Spleen (tissue), 13 donors: ENCODE results near the gene CWC22. TPM values are rescaled to one million over a fixed set of nuclear protein-coding genes. Genes with fewer than 3 reads are reported as not detected.
"Not testable (repeated sequence)": the region's sequence is repeated elsewhere in the genome, so short reads cannot be mapped to it uniquely, and the experiment has no call there.

Experiments used
- DNase-seq: peaks from one replicate; pipeline ENCODE4 v3.0.0-alpha.2; 2020
- H3K27ac ChIP-seq, 8 donors: fragments of 200-600 bp; sonication (generic) in 7 of 8; 1 replicate in 4 of 8; 2 replicates in 4 of 8; pipeline versions ENCODE4 v1.5.0 to v1.8.0; 2016 to 2021; ENCODE audit warnings: inconsistent platforms in 4 of 8, mild to moderate bottlenecking in 4 of 8, moderate library complexity in 1 of 8
- H3K27me3 ChIP-seq, 7 donors: fragments of 200-600 bp; sonication (generic) in 6 of 7; replicated peaks in 1 of 7; 1 replicate in 4 of 7; 2 replicates in 3 of 7; pipeline versions ENCODE4 v1.5.0 to v1.8.0; 2016 to 2021; ENCODE audit warnings: inconsistent platforms in 3 of 7, mild to moderate bottlenecking in 1 of 7
- H3K36me3 ChIP-seq, 6 donors: fragments of 200-600 bp; sonication (generic) in 5 of 6; 1 replicate in 4 of 6; 2 replicates in 2 of 6; pipeline versions ENCODE4 v1.5.0 to v1.8.0; 2016 to 2021; ENCODE audit warnings: inconsistent platforms in 2 of 6
- H3K4me1 ChIP-seq, 6 donors: fragments of 200-600 bp; sonication (generic) in 5 of 6; 1 replicate in 3 of 6; 2 replicates in 3 of 6; pipeline versions ENCODE4 v1.5.0 to v1.8.0; 2016 to 2021; ENCODE audit warnings: inconsistent platforms in 3 of 6
- H3K4me3 ChIP-seq, 8 donors: fragments of 200-600 bp; sonication (generic) in 7 of 8; 1 replicate in 4 of 8; 2 replicates in 4 of 8; pipeline versions ENCODE4 v1.5.0 to v1.8.0; 2016 to 2021; ENCODE audit warnings: inconsistent platforms in 4 of 8, mild to moderate bottlenecking in 4 of 8, moderate library complexity in 2 of 8
- H3K9me3 ChIP-seq, 8 donors: fragments of 200-600 bp; sonication (generic) in 7 of 8; 1 replicate in 4 of 8; 2 replicates in 4 of 8; pipeline versions ENCODE4 v1.5.0 to v1.8.0; 2016 to 2021; ENCODE audit warnings: inconsistent platforms in 4 of 8
- POLR2A ChIP-seq, 3 donors: fragments of 450-650 bp; IDR thresholded peaks; one replicate each; pipeline ENCODE4 v1.5.1; 2017; ENCODE audit warnings: antibody characterized with exemption in 3 of 3, mild to moderate bottlenecking in 1 of 3
- POLR2AphosphoS5 ChIP-seq, 3 donors: sonication (generic); formaldehyde crosslinking; IDR thresholded peaks; one replicate each; pipeline ENCODE4 v1.5.1; 2017; ENCODE audit warnings: antibody characterized with exemption in 3 of 3
- WGBS, 5 donors: extraction: QIAGEN DNeasy Blood & Tissue Kit in 3 of 5; methylation state at CpG; one replicate each; pipeline versions ENCODE4 v1.1.5 to v1.1.7; 2013 to 2018; 5-methylcytosine and 5-hydroxymethylcytosine counted together
- intact Hi-C: fragments of 100-400 bp; cut with DNase I; formaldehyde crosslinking; loops from one replicate; pipeline ENCODE4 v1.15.0; 2023; ENCODE audit warnings: low total_unique reads
- long read RNA-seq, 2 donors: transcript quantifications; one replicate each; lab custom pipeline, GENCODE V29; 2026
- polyA plus RNA-seq, 3 donors: library from polyadenylated mRNA; stranded (reverse); fragments of 200-250 nt; gene quantifications; one replicate each; pipeline ENCODE4 v1.2.1, GENCODE V29; 2013
- total RNA-seq, 7 donors: library from RNA; depleted of rRNA in 3 of 7; stranded (reverse); fragments of >200 nt in 3 of 7; fragmentation: NEBNext Ultra II Directional in 4 of 7; extraction: Animal tissue kit (Norgen Biotek cat#: 25700) in 4 of 7; gene quantifications; one replicate each; pipeline versions ENCODE4 v1.1.0 to v1.2.1, GENCODE V29; 2016 to 2021
- TF ChIP-seq, protein P1 (sequence below), 11 experiments: fragments of 200-600 bp in 7 of 11; fragments of 450-650 bp in 4 of 11; sonication (generic) in 4 of 11; IDR thresholded peaks in 8 of 11; conservative IDR thresholded peaks in 3 of 11; 1 replicate in 7 of 11; 2 replicates in 4 of 11; pipeline versions ENCODE4 v1.4.0 to v1.8.0; 2016 to 2021; ENCODE audit warnings: antibody characterized with exemption in 11 of 11, inconsistent platforms in 4 of 11, mild to moderate bottlenecking in 1 of 11
- donor health status: healthy with polysubstance abuse.
- donor health status: DM: no; HTN: no; CAD: no; lungs with moderate emphysema.
- donor health status: DM: no; HTN: no; CAD: no.
- donor health status: Bipolar disorder and iron deficiency.
- donor health status: healthy.
- donor health status: DM: no; HTN: no; CAD: no.
- donor health status: DM: yes; HTN: yes; CAD: no.

CWC22 gene
- total RNA-seq (10 to 100 TPM; 19.8 to 31.7 (median 23.6) TPM), polyA plus RNA-seq (10 to 100 TPM in 2 of 3 donors, 1 to 10 TPM in 1; 9.6 to 11.8 (median 11.1) TPM)
- long read RNA-seq, donor 1, partial matches to known transcripts, result 21 of 22 reads
- long read RNA-seq, donor 1, other reads (novel, unspliced or antisense), result 0 of 22 reads
- long read RNA-seq, donor 2, partial matches to known transcripts, result 6 of 10 reads
- long read RNA-seq, donor 2, other reads (novel, unspliced or antisense), result 0 of 10 reads

DNA sequence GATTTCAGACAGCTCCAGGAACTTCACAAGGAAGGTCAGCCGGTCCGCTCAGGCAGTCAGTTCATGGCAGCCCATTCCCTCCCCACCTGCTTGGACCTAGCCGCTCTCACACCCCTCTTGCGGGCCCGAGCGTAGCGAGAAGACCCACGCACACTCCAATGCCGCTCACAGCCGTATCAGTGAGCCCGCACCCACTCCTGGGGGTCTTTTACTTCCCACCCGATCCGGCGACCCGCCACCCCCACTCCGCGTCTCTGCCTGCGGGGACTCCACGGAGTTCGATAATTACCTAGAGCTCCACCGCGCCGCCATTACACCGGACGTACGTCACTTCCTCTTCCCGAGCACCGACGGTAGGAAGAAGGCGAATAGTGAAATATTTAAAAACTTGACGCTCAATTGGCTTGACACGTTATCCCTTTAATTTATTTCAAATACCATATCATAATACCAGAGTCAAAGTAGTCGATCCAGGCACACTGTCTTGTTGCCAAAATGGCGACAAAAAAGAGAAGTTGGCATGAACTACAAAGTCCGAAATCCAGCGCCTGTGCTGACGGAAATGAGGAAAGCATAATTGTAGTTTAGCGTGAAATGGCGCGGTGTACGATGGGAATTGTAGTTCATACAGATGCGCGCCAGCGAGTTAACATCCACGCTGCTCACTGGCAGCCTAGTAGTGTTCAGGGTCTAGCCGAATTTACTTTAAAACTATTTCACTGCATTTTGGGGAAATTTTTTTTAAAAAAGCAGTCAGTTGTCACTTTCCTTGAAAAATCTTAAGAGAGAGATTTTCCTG lies at the start of gene CWC22:
Gene CWC22 (minus strand): TSS at position 517 of the 799 bp plus-strand sequence. CDS start 13,956 bp downstream, outside the sequence.
- H3K4me3 ChIP-seq, result peak within 1 kb of the TSS; percentile 48 to 96 (median 79)
- H3K4me1 ChIP-seq, result peaks cover 12 to 54% (median 43%) of the 10 kb centered on the region in 6 donors
- H3K9me3 ChIP-seq, result no peaks in the 10 kb centered on the region
- intact Hi-C loops, result no loop called here
- peaks cover 0 to 8% (median 0%) of the 10 kb centered on the region in 6 donors for H3K36me3 ChIP-seq
- DNase-seq, result peak; percentile 96
- 0% methylated on average over 46 of the region's 46 CpGs for WGBS, 5 donors
- peak; percentile 80 to 86 (median 85) for TF ChIP-seq POLR2AphosphoS5 (IDR thresholded peaks at IDR 0.05)
- TF ChIP-seq, protein P1, sequence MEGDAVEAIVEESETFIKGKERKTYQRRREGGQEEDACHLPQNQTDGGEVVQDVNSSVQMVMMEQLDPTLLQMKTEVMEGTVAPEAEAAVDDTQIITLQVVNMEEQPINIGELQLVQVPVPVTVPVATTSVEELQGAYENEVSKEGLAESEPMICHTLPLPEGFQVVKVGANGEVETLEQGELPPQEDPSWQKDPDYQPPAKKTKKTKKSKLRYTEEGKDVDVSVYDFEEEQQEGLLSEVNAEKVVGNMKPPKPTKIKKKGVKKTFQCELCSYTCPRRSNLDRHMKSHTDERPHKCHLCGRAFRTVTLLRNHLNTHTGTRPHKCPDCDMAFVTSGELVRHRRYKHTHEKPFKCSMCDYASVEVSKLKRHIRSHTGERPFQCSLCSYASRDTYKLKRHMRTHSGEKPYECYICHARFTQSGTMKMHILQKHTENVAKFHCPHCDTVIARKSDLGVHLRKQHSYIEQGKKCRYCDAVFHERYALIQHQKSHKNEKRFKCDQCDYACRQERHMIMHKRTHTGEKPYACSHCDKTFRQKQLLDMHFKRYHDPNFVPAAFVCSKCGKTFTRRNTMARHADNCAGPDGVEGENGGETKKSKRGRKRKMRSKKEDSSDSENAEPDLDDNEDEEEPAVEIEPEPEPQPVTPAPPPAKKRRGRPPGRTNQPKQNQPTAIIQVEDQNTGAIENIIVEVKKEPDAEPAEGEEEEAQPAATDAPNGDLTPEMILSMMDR (IDR thresholded peaks at IDR 0.05 in 8 of 11, conservative IDR thresholded peaks at IDR 0.05 in 3 of 11), result no peak
- peak within 1 kb of the TSS; percentile 91 to 99 (median 96) for H3K27ac ChIP-seq
- no peaks in the 10 kb centered on the region for H3K27me3 ChIP-seq

DNA sequence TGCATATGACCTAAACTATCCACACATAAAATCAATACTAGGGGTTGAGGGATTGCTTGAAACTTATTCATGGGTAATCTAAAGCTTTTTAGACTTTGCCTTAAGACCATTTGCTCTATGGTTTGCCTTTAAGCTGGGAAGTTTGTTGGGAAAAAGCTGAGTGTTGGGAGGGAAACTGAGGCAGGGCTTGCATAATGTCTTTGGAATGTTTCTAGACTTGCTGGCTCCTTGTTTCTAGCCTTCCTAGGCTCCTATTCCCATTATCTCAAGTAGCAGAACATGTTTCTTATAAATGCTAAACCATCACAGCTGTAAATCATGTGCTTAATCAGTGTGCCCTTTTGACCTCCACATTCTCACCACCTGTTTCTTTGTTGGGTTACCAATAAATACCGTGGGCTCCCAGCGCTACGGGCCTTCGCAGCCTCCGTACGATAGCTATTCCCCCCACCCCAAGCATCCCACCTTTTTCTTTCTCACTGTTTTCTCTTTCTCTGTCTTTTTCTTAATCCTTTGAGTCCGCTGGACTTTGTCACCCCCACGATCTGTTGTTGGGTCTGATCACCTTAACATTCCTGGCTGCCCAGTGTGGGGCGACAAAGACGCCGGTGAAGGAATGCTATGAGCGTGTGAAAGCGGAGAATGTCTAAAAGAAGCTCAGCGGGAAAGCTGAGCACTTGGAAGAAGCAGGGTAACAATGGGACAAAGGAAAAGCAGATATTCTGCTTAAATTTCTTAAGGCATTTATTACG lies 49.4 kb upstream of the CWC22 start:
- Histone ChIP-seq H3K9me3 (peaks cover 0 to 5% (median 0%) of the 10 kb centered on the region in 8 donors), H3K27me3 (no peaks in the 10 kb centered on the region), H3K27ac (no peak overlapping the region), H3K36me3 (no peaks in the 10 kb centered on the region), H3K4me1 (no peaks in the 10 kb centered on the region), H3K4me3 (no peak overlapping the region)
- intact Hi-C loops, result no loop called here
- TF ChIP-seq POLR2AphosphoS5 (IDR thresholded peaks at IDR 0.05), result no peak
- WGBS, 5 donors, result 68 to 80% (median 76%) methylated on average over 15 of the region's 15 CpGs
- DNase-seq, result no peak

DNA sequence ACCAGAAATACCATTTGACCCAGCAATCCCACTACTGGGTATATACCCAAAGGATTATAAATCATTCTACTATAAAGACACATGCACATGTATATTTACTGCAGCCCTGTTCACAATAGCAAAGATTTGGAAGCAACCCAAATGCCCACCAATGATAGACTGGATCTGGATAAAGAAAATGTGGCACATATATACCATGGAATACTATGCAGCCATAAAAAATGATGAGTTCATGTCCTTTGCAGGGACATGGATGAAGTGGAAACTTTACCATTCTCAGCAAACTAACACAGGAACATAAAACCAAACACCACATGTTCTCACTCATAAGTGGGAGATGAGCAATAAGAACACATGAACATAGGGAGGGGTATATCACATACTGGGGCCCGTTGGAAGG lies 47.5 kb upstream of the CWC22 start:
- not testable (repeated sequence) for H3K4me1 ChIP-seq, H3K36me3 ChIP-seq

DNA sequence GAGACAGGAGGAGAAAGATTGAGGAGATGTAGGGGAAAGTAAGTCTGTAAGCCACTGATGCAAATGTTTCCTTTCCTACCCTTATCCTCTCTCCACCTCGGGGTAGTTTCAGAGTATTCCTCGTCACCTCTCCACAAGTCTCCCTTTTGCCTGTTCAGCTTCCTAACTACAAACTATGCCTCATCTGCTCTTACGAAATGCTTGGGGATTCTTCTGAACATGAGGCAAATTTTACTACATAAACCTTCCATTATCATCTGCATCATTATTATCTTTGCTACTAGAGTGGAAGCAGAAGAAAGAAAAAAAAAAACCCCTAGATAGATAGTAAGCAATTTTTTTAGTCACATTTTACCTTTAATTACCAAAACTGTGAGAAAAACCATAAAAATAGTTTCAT lies 43.1 kb upstream of the CWC22 start:
- TF ChIP-seq POLR2AphosphoS5 (IDR thresholded peaks at IDR 0.05), result no peak
- TF ChIP-seq, protein P1 (IDR thresholded peaks at IDR 0.05 in 8 of 11, conservative IDR thresholded peaks at IDR 0.05 in 3 of 11), result no peak
- TF ChIP-seq POLR2A (IDR thresholded peaks at IDR 0.05), result no peak
- Histone ChIP-seq H3K9me3 (peaks cover 0 to 5% (median 0%) of the 10 kb centered on the region in 8 donors), H3K4me1 (no peaks in the 10 kb centered on the region), H3K4me3 (no peak overlapping the region), H3K27me3 (no peaks in the 10 kb centered on the region), H3K27ac (no peak overlapping the region), H3K36me3 (no peaks in the 10 kb centered on the region)
- no peak for DNase-seq
- 56 to 89% (median 82%) methylated on average over 3 of the region's 3 CpGs for whole genome bisulfite sequencing, 5 donors
- intact Hi-C loops, result no loop called here

More for the DNA sequence above, 47.5 kb upstream of the CWC22 start:
- intact Hi-C loops, H3K9me3 ChIP-seq, DNase-seq, H3K27ac ChIP-seq, H3K27me3 ChIP-seq, H3K4me3 ChIP-seq: not testable (repeated sequence)
- 0 to 86% (median 63%) methylated on average over 1 of the region's 1 CpG for WGBS, 5 donors
